ENCODE results near the gene CCPG1.

- TF ChIP-seq POLR2AphosphoS5 (IDR thresholded peaks at IDR 0.05) (no peak), POLR2A (IDR thresholded peaks at IDR 0.05) (no peak), EP300 (IDR thresholded peaks at IDR 0.05) (no peak)
- TF ChIP-seq, protein P1, sequence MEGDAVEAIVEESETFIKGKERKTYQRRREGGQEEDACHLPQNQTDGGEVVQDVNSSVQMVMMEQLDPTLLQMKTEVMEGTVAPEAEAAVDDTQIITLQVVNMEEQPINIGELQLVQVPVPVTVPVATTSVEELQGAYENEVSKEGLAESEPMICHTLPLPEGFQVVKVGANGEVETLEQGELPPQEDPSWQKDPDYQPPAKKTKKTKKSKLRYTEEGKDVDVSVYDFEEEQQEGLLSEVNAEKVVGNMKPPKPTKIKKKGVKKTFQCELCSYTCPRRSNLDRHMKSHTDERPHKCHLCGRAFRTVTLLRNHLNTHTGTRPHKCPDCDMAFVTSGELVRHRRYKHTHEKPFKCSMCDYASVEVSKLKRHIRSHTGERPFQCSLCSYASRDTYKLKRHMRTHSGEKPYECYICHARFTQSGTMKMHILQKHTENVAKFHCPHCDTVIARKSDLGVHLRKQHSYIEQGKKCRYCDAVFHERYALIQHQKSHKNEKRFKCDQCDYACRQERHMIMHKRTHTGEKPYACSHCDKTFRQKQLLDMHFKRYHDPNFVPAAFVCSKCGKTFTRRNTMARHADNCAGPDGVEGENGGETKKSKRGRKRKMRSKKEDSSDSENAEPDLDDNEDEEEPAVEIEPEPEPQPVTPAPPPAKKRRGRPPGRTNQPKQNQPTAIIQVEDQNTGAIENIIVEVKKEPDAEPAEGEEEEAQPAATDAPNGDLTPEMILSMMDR (IDR thresholded peaks at IDR 0.05), result no peak
Measured at GRCh38 chr15:55319537-55320237, 88.5 kb downstream of the CCPG1 start.

Data from upper lobe of left lung (tissue), 4 donors.